ENCODE results near the gene GLIPR2.

DNA sequence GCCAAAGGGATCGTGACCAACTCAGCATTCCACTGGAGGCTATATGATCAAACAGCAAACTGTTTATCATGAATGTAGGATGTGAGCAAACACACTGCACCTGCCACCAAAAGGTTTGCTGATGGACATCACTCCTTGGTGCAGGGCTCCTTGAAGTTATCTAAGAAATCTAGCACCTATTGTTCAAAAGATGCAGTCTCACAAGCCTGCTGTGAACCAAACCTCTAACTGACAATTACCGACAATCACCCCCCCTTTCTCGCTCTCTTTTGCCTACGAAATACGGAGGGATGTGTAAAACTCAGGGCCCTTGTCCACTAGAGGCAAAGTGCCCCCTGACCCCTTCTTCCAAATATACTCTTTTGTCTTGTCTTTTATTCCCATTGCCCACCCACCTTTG is 51.7 kb downstream of the GLIPR2 start:
- no peak for TF ChIP-seq GATA2 (IDR thresholded peaks at IDR 0.05; ENCODE audit: low read depth, low read length)
- TF ChIP-seq GATA3 (IDR thresholded peaks at IDR 0.05; ENCODE audit: low read depth, low read length): no peak
